Trophoblast cell (in vitro differentiated cells and primary cell): ENCODE results near the gene SEZ6L.

ENCODE experiments used
- DNase-seq, 2 donors: peaks; one replicate each; pipeline ENCODE4 v3.0.0-alpha.2; 2016
- H2AFZ ChIP-seq: 2 replicates; pipeline ENCODE4 v1.6.1; 2013; ENCODE audit warnings: low read length, moderate library complexity, mild to moderate bottlenecking; ENCODE audit not compliant: insufficient read depth, poor library complexity
- H2AK5ac ChIP-seq: 2 replicates; pipeline ENCODE4 v1.6.1; 2013; ENCODE audit warnings: mild to moderate bottlenecking, low read length
- H2BK120ac ChIP-seq: 2 replicates; pipeline ENCODE4 v1.6.1; 2013; ENCODE audit warnings: low read length, mild to moderate bottlenecking, moderate library complexity; ENCODE audit not compliant: insufficient read depth, poor library complexity
- H2BK12ac ChIP-seq: 2 replicates; pipeline ENCODE4 v1.6.1; 2013; ENCODE audit warnings: mild to moderate bottlenecking, low read length, moderate library complexity
- H2BK5ac ChIP-seq: 2 replicates; pipeline ENCODE4 v1.6.1; 2013; ENCODE audit warnings: low read length, low read depth, moderate library complexity, mild to moderate bottlenecking; ENCODE audit not compliant: poor library complexity
- H3K14ac ChIP-seq: 2 replicates; pipeline ENCODE4 v1.6.1; 2013; ENCODE audit warnings: mild to moderate bottlenecking, low read length
- H3K18ac ChIP-seq: 2 replicates; pipeline ENCODE4 v1.6.1; 2013; ENCODE audit warnings: mild to moderate bottlenecking, low read length
- H3K23ac ChIP-seq: 2 replicates; pipeline ENCODE4 v1.6.1; 2013; ENCODE audit warnings: low read length
- H3K27ac ChIP-seq: 2 replicates; pipeline ENCODE4 v1.5.1; 2013; ENCODE audit warnings: low read depth, mild to moderate bottlenecking, inconsistent platforms, low read length, moderate library complexity
- H3K27me3 ChIP-seq: 2 replicates; pipeline ENCODE4 v1.6.1; 2013; ENCODE audit warnings: inconsistent platforms, mild to moderate bottlenecking, low read length, moderate library complexity; ENCODE audit not compliant: insufficient read depth
- H3K36me3 ChIP-seq, 2 experiments: 1 replicate in 1 of 2; 2 replicates in 1 of 2; pipeline ENCODE4 v1.6.1; 2013; ENCODE audit warnings: low read length in 2 of 2, mild to moderate bottlenecking in 2 of 2, moderate library complexity in 1 of 2; ENCODE audit not compliant: insufficient read depth in 2 of 2, control insufficient read depth in 1 of 2
- H3K4ac ChIP-seq: 2 replicates; pipeline ENCODE4 v1.6.1; 2013; ENCODE audit warnings: low read depth, mild to moderate bottlenecking, low read length, moderate library complexity
- H3K4me1 ChIP-seq, 2 experiments: 1 replicate in 1 of 2; 2 replicates in 1 of 2; pipeline ENCODE4 v1.6.1; 2013; ENCODE audit warnings: low read length in 2 of 2, mild to moderate bottlenecking in 2 of 2, moderate library complexity in 1 of 2; ENCODE audit not compliant: insufficient read depth in 2 of 2, control insufficient read depth in 1 of 2
- H3K4me2 ChIP-seq: 2 replicates; pipeline ENCODE4 v1.6.1; 2013; ENCODE audit warnings: inconsistent platforms, mild to moderate bottlenecking, low read length, moderate library complexity
- H3K4me3 ChIP-seq: 2 replicates; pipeline ENCODE4 v1.5.1; 2013; ENCODE audit warnings: mild to moderate bottlenecking, low read depth, low read length, inconsistent platforms
- H3K79me1 ChIP-seq: one replicate; pipeline ENCODE4 v1.6.1; 2013; ENCODE audit warnings: low read length
- H3K79me2 ChIP-seq: 2 replicates; pipeline ENCODE4 v1.6.1; 2013; ENCODE audit warnings: low read length, mild to moderate bottlenecking; ENCODE audit not compliant: control insufficient read depth, insufficient read depth, poor library complexity
- H3K9ac ChIP-seq: 2 replicates; pipeline ENCODE4 v1.6.1; 2013; ENCODE audit warnings: mild to moderate bottlenecking, low read length
- H3K9me3 ChIP-seq: 2 replicates; pipeline ENCODE4 v1.6.1; 2013; ENCODE audit warnings: low read depth, mild to moderate bottlenecking, control low read depth, inconsistent platforms, low read length; ENCODE audit not compliant: insufficient read depth
- H4K12ac ChIP-seq: 2 replicates; pipeline ENCODE4 v1.6.1; 2013; ENCODE audit warnings: low read depth, mild to moderate bottlenecking, low read length, moderate library complexity
- H4K8ac ChIP-seq: 2 replicates; pipeline ENCODE4 v1.6.1; 2013; ENCODE audit warnings: low read depth, mild to moderate bottlenecking, low read length, moderate library complexity
- H4K91ac ChIP-seq: one replicate; pipeline ENCODE4 v1.6.1; 2013; ENCODE audit warnings: low read depth, mild to moderate bottlenecking, low read length, moderate library complexity
- WGBS: extraction: QIAGEN DNeasy Blood & Tissue Kit; methylation state at CpG from one replicate; pipeline ENCODE4 v1.1.7; 2013; ENCODE audit warnings: missing lambda C conversion rate; ENCODE audit not compliant: insufficient read length, insufficient coverage; ENCODE audit errors: extremely low coverage; 5-methylcytosine and 5-hydroxymethylcytosine counted together

Gene SEZ6L

DNA sequence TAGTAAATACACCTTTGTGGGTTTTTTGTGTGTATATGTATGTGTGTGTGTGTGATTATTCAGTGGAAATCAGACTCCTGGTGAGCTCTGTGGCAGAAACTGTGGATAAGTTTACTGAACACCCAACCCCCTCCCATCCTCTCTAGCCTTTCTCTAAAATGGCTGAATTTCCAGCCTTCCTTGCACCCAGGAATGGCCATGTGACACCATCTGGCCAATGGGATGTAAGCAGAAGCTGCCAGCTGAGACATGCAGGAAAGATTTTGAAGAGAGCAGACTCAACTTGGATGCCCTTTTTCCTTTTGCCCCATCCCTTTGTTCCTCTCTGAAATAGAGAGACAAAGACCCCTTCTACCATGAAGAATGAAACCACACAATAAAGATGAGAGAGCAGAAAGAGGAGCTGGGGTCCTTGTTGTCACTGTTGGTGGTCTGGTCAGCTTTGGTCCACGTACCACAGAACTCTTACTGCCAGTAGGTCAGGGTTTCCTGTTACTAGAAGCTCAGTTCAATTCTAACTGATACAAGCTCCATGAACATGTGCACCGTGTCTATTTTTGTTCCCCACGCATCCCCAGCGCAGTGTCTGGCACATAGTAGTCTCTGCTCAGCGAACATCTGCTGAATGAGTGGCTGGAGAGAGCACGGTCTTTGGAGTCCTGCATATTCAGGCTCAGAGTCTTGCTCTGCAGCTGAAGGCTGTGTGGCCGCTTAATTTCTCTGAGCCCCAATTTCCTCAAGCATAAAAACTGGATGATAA, 57.5 kb downstream of the SEZ6L start:
- no peak overlapping the region for H3K4me2 ChIP-seq
- DNase-seq: no peak
- H3K27me3 ChIP-seq: no peaks in the 10 kb centered on the region
- no peaks in the 10 kb centered on the region for H3K4me1 ChIP-seq
- no peak overlapping the region for H4K91ac ChIP-seq
- WGBS: no CpG with 5 or more reads among the region's 7 CpGs
- no peak overlapping the region for H3K9ac ChIP-seq
- no peaks in the 10 kb centered on the region for H3K79me1 ChIP-seq
- no peak overlapping the region for H3K4ac ChIP-seq
- H3K79me2 ChIP-seq: no peaks in the 10 kb centered on the region
- no peak overlapping the region for H3K18ac ChIP-seq
- no peaks in the 10 kb centered on the region for H3K36me3 ChIP-seq
- no peak overlapping the region for H2BK120ac ChIP-seq
- H2AK5ac ChIP-seq: no peak overlapping the region
- H3K4me3 ChIP-seq: no peak overlapping the region
- no peak overlapping the region for H3K27ac ChIP-seq
- peaks cover 2% of the 10 kb centered on the region for H3K9me3 ChIP-seq
- H3K23ac ChIP-seq: no peak overlapping the region
- no peak overlapping the region for H2BK5ac ChIP-seq
- H3K14ac ChIP-seq: no peak overlapping the region
- no peak overlapping the region for H4K8ac ChIP-seq
- no peak overlapping the region for H2BK12ac ChIP-seq
- H4K12ac ChIP-seq: no peak overlapping the region
- H2AFZ ChIP-seq: no peak overlapping the region

- no peak overlapping the region for H3K4me2 ChIP-seq
These were observed 60.6 kb downstream of the SEZ6L start for GRCh38 chr22:26229910-26230309.

DNA sequence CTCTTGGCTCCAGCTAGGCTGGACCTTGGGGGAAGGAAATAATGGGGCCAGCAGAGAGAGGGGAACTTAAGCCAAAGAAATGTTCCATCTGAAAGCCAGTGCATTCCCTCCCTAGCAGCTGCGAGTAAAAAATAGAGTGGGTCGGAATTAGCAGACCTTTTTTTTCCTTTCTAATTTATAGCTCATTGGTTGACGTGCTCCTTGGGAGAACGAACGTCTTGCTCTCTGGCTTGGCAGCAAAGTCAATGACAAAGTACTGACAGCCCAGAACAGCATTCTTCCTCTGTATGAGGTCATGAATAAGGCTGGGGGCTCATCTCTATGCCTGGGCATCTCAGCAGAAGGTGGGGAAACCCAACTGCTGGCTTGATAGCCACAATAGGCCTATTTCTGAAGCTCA, 65.0 kb downstream of the SEZ6L start:
- Histone ChIP-seq H2AK5ac (no peak overlapping the region), H3K14ac (no peak overlapping the region), H2BK120ac (no peak overlapping the region), H3K4me3 (no peak overlapping the region), H2BK12ac (no peak overlapping the region), H3K79me2 (no peaks in the 10 kb centered on the region), H2AFZ (no peak overlapping the region), H3K4me2 (no peak overlapping the region), H3K4me1 (no peaks in the 10 kb centered on the region), H2BK5ac (no peak overlapping the region), H3K9ac (no peak overlapping the region), H3K27ac (no peak overlapping the region), H3K36me3 (no peaks in the 10 kb centered on the region), H3K18ac (no peak overlapping the region), H3K27me3 (no peaks in the 10 kb centered on the region), H4K8ac (no peak overlapping the region), H3K23ac (no peak overlapping the region), H3K9me3 (peaks cover 4% of the 10 kb centered on the region), H3K4ac (no peak overlapping the region), H4K12ac (no peak overlapping the region), H4K91ac (no peak overlapping the region), H3K79me1 (no peaks in the 10 kb centered on the region)
- no CpG with 5 or more reads among the region's 5 CpGs for WGBS
- DNase-seq: no peak

More at GRCh38 chr22:26229910-26230309, 60.6 kb downstream of the SEZ6L start:
- Histone ChIP-seq H2BK5ac (no peak overlapping the region), H2AK5ac (no peak overlapping the region), H3K9ac (no peak overlapping the region), H2BK12ac (no peak overlapping the region), H3K4me1 (no peaks in the 10 kb centered on the region), H3K79me1 (no peaks in the 10 kb centered on the region), H2BK120ac (no peak overlapping the region), H3K23ac (no peak overlapping the region), H3K18ac (no peak overlapping the region), H4K91ac (no peak overlapping the region), H4K8ac (no peak overlapping the region), H3K79me2 (no peaks in the 10 kb centered on the region), H3K4me3 (no peak overlapping the region), H4K12ac (no peak overlapping the region), H3K27ac (no peak overlapping the region), H2AFZ (no peak overlapping the region), H3K4ac (no peak overlapping the region), H3K27me3 (no peaks in the 10 kb centered on the region), H3K14ac (no peak overlapping the region), H3K9me3 (peaks cover 4% of the 10 kb centered on the region), H3K36me3 (no peaks in the 10 kb centered on the region)
- DNase-seq: no peak
- WGBS: no CpG with 5 or more reads among the region's 4 CpGs

- DNase-seq: no peak
- H3K9ac ChIP-seq: no peak overlapping the region
- H3K4me2 ChIP-seq: no peak overlapping the region
- no peak overlapping the region for H2BK12ac ChIP-seq
- H4K12ac ChIP-seq: no peak overlapping the region
- no peak overlapping the region for H4K91ac ChIP-seq
- WGBS: no CpG with 5 or more reads among the region's 11 CpGs
- H2AFZ ChIP-seq: no peak overlapping the region
- H3K27me3 ChIP-seq: no peaks in the 10 kb centered on the region
- H3K79me1 ChIP-seq: no peaks in the 10 kb centered on the region
- H2BK120ac ChIP-seq: no peak overlapping the region
- no peak overlapping the region for H3K4me3 ChIP-seq
- H4K8ac ChIP-seq: no peak overlapping the region
- H3K27ac ChIP-seq: no peak overlapping the region
- peaks cover 4% of the 10 kb centered on the region for H3K9me3 ChIP-seq
- no peak overlapping the region for H3K23ac ChIP-seq
- H2AK5ac ChIP-seq: no peak overlapping the region
- H3K18ac ChIP-seq: no peak overlapping the region
- H3K14ac ChIP-seq: no peak overlapping the region
- no peak overlapping the region for H3K4ac ChIP-seq
- no peaks in the 10 kb centered on the region for H3K79me2 ChIP-seq
- H3K36me3 ChIP-seq: no peaks in the 10 kb centered on the region
- H2BK5ac ChIP-seq: no peak overlapping the region
- no peaks in the 10 kb centered on the region for H3K4me1 ChIP-seq
These were observed 66.7 kb downstream of the SEZ6L start for GRCh38 chr22:26235792-26236487.
